ENCODE results near the gene PRAMEF5.

GRCh38 chr1:13224480-13225060, 29.4 kb upstream of the PRAMEF5 start:
- TF ChIP-seq POLR2A (IDR thresholded peaks at IDR 0.05; ENCODE audit: extremely low read depth, insufficient read length) (no peak), CTCF (IDR thresholded peaks at IDR 0.05; ENCODE audit: low read depth, low read length) (no peak), MAX (IDR thresholded peaks at IDR 0.05; ENCODE audit: low read depth, low read length) (no peak), MYC (IDR thresholded peaks at IDR 0.05; ENCODE audit: low read depth, low read length) (no peak)

Data from NB4 (cell line).